ENCODE measurements around the gene RAB44. TPM values are rescaled to one million over a fixed set of nuclear protein-coding genes. Genes with fewer than 3 reads are reported as not detected.

The RAB44 gene
- total RNA-seq, 5 donors from 2014 or later (not counting 1 experiment from before 2014, with no cell fraction given) = 0.06 to 0.35 (median 0.09) TPM; not detected in 1

DNA sequence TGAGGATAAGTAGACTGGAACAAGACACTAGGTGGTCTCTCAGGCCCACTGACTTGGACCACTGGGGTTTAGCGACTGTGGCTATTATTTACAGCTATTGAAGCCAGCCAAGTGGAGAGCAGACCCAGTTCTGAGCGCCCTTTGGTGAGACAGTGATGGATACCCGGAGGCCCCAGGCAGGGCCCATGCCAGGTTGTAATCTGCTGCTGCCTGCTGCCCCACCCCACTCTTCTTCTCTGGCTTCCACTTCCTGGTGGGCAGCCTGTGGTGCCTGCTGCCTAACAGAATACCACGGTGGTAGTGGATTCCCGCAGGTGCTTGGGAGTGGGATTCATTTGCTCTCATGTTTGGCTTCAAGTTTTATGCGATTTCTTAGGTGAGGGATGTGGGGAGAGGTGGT lies 570 bp downstream of the RAB44 start:
- Histone ChIP-seq H3K36me3 (ENCODE audit: control insufficient read depth in 2 of 2, extremely low read depth in 1 of 2, insufficient read depth in 1 of 2, low read length in 1 of 2) (no peaks in the 10 kb centered on the region), H3K27ac (ENCODE audit: low read length) (no peak overlapping the region), H3K4me1 (ENCODE audit: control insufficient read depth in 1 of 2, extremely low read depth in 1 of 2, insufficient read depth in 2 of 2, low read length in 2 of 2) (peaks cover 0 to 2% of the 10 kb centered on the region in 2 experiments), H3K27me3 (replicated peaks in 1 of 2; ENCODE audit: control insufficient read depth in 2 of 2, extremely low read depth in 1 of 2, insufficient read depth in 2 of 2, low read length in 1 of 2) (peaks cover 0 to 8% of the 10 kb centered on the region in 2 experiments), H3K4me3 (ENCODE audit: control insufficient read depth in 1 of 2, extremely low read depth in 1 of 2, low read length in 1 of 2) (no peak overlapping the region), H3K9me3 (no peaks in the 10 kb centered on the region)
- 89% methylated on average over 4 of the region's 6 CpGs for WGBS (ENCODE audit: insufficient coverage)
- ATAC-seq (replicated peaks in 1 of 4) (no peak), DNase-seq (no peak)
- Mint-ChIP-seq H3K9me3 (no peaks in the 10 kb centered on the region), H3K36me3 (no peaks in the 10 kb centered on the region), H3K4me1 (peaks cover 0 to 12% (median 0%) of the 10 kb centered on the region in 3 donors), H3K4me3 (no peak overlapping the region), H3K27ac (no peak overlapping the region), H3K27me3 (no peaks in the 10 kb centered on the region)
- ChIA-PET POLR2A (no interaction called here), CTCF (no interaction called here)

- CTCF ChIA-PET = no interaction called here
- Histone ChIP-seq H3K4me3 (ENCODE audit: control insufficient read depth in 1 of 2, extremely low read depth in 1 of 2, low read length in 1 of 2) (no peak overlapping the region), H3K36me3 (ENCODE audit: control insufficient read depth in 2 of 2, extremely low read depth in 1 of 2, insufficient read depth in 1 of 2, low read length in 1 of 2) (no peaks in the 10 kb centered on the region), H3K9me3 (no peaks in the 10 kb centered on the region), H3K27me3 (replicated peaks in 1 of 2; ENCODE audit: control insufficient read depth in 2 of 2, extremely low read depth in 1 of 2, insufficient read depth in 2 of 2, low read length in 1 of 2) (peaks cover 0 to 9% of the 10 kb centered on the region in 2 experiments), H3K27ac (ENCODE audit: low read length) (no peak overlapping the region), H3K4me1 (ENCODE audit: control insufficient read depth in 1 of 2, extremely low read depth in 1 of 2, insufficient read depth in 2 of 2, low read length in 2 of 2) (no peaks in the 10 kb centered on the region)
- 82% methylated on average over 8 of the region's 8 CpGs for WGBS (ENCODE audit: insufficient coverage)
- no peak for ATAC-seq (replicated peaks in 1 of 4)
- POLR2A ChIA-PET = no interaction called here
- Mint-ChIP-seq H3K4me1 (peaks cover 0 to 7% (median 0%) of the 10 kb centered on the region in 3 donors), H3K9me3 (no peaks in the 10 kb centered on the region), H3K27ac (no peak overlapping the region), H3K36me3 (no peaks in the 10 kb centered on the region), H3K4me3 (no peak overlapping the region), H3K27me3 (peaks cover 0 to 2% of the 10 kb centered on the region in 2 donors)
- no peak for DNase-seq
Observed at GRCh38 chr6:36698871-36699271, 1.2 kb downstream of the RAB44 start.

DNA sequence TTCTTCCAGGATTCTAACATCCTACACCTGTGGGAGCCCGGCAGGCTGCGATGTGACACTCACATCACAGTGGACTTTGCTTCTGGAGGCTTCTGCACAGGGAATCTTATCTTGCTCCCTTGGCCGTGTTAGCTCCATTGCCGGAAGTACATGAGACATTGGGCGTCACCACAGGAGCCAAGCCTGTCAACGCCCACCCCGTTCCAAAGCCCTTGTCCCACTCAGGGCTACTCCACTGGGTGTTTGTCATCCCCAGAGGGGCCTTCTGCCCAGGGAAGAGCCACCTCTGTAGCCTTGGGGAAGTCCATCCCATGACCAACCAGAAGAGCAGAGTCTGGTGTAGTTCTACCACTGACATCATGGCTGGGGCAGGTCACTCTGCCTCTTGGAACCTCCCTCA lies 1.7 kb downstream of the RAB44 start:
- no peaks in the 10 kb centered on the region for H3K36me3 Mint-ChIP-seq
- DNase-seq (no peak), ATAC-seq (replicated peaks in 1 of 4) (no peak)
- WGBS (ENCODE audit: insufficient coverage) = 62% methylated on average over 7 of the region's 7 CpGs
- Histone ChIP-seq H3K36me3 (ENCODE audit: control insufficient read depth in 2 of 2, extremely low read depth in 1 of 2, insufficient read depth in 1 of 2, low read length in 1 of 2) (no peaks in the 10 kb centered on the region), H3K27ac (ENCODE audit: low read length) (no peak overlapping the region), H3K9me3 (no peaks in the 10 kb centered on the region), H3K4me3 (ENCODE audit: control insufficient read depth in 1 of 2, extremely low read depth in 1 of 2, low read length in 1 of 2) (no peak overlapping the region), H3K27me3 (replicated peaks in 1 of 2; ENCODE audit: control insufficient read depth in 2 of 2, extremely low read depth in 1 of 2, insufficient read depth in 2 of 2, low read length in 1 of 2) (peaks cover 0 to 13% of the 10 kb centered on the region in 2 experiments), H3K4me1 (ENCODE audit: control insufficient read depth in 1 of 2, extremely low read depth in 1 of 2, insufficient read depth in 2 of 2, low read length in 2 of 2) (no peaks in the 10 kb centered on the region)
- H3K4me1 Mint-ChIP-seq = peaks cover 0 to 7% (median 0%) of the 10 kb centered on the region in 3 donors
- no peaks in the 10 kb centered on the region for H3K9me3 Mint-ChIP-seq
- CTCF ChIA-PET = no interaction called here
- POLR2A ChIA-PET = no interaction called here
- peaks cover 0 to 3% of the 10 kb centered on the region in 2 donors for H3K27me3 Mint-ChIP-seq
- H3K27ac Mint-ChIP-seq = no peak overlapping the region
- H3K4me3 Mint-ChIP-seq = no peak overlapping the region

- peaks cover 0 to 3% of the 10 kb centered on the region in 2 donors for H3K27me3 Mint-ChIP-seq
- WGBS (ENCODE audit: insufficient coverage) = 51% methylated on average over 3 of the region's 7 CpGs
- DNase-seq = no peak
- H3K4me1 Mint-ChIP-seq = peaks cover 0 to 7% (median 0%) of the 10 kb centered on the region in 3 donors
- no peak overlapping the region for H3K27ac ChIP-seq (ENCODE audit: low read length)
- H3K9me3 Mint-ChIP-seq = no peaks in the 10 kb centered on the region
- no peaks in the 10 kb centered on the region for H3K9me3 ChIP-seq
- no peaks in the 10 kb centered on the region for H3K4me1 ChIP-seq (ENCODE audit: control insufficient read depth in 1 of 2, extremely low read depth in 1 of 2, insufficient read depth in 2 of 2, low read length in 2 of 2)
- H3K27ac Mint-ChIP-seq = no peak overlapping the region
- no peaks in the 10 kb centered on the region for H3K36me3 Mint-ChIP-seq
- ChIA-PET POLR2A (no interaction called here), CTCF (no interaction called here)
- H3K4me3 Mint-ChIP-seq = no peak overlapping the region
- ATAC-seq (replicated peaks in 1 of 4) = no peak
- peaks cover 0 to 13% of the 10 kb centered on the region in 2 experiments for H3K27me3 ChIP-seq (replicated peaks in 1 of 2; ENCODE audit: control insufficient read depth in 2 of 2, extremely low read depth in 1 of 2, insufficient read depth in 2 of 2, low read length in 1 of 2)
- no peak overlapping the region for H3K4me3 ChIP-seq (ENCODE audit: control insufficient read depth in 1 of 2, extremely low read depth in 1 of 2, low read length in 1 of 2)
- no peaks in the 10 kb centered on the region for H3K36me3 ChIP-seq (ENCODE audit: control insufficient read depth in 2 of 2, extremely low read depth in 1 of 2, insufficient read depth in 1 of 2, low read length in 1 of 2)
Observed at GRCh38 chr6:36700071-36700812, 2.6 kb downstream of the RAB44 start.

GRCh38 chr6:36700831-36701230 lies 3.2 kb downstream of the RAB44 start:
- Histone ChIP-seq H3K36me3 (ENCODE audit: control insufficient read depth in 2 of 2, extremely low read depth in 1 of 2, insufficient read depth in 1 of 2, low read length in 1 of 2) (no peaks in the 10 kb centered on the region), H3K4me3 (ENCODE audit: control insufficient read depth in 1 of 2, extremely low read depth in 1 of 2, low read length in 1 of 2) (no peak overlapping the region), H3K27me3 (replicated peaks in 1 of 2; ENCODE audit: control insufficient read depth in 2 of 2, extremely low read depth in 1 of 2, insufficient read depth in 2 of 2, low read length in 1 of 2) (peaks cover 0 to 13% of the 10 kb centered on the region in 2 experiments), H3K4me1 (ENCODE audit: control insufficient read depth in 1 of 2, extremely low read depth in 1 of 2, insufficient read depth in 2 of 2, low read length in 2 of 2) (no peaks in the 10 kb centered on the region), H3K27ac (ENCODE audit: low read length) (no peak overlapping the region), H3K9me3 (no peaks in the 10 kb centered on the region)
- ChIA-PET POLR2A (no interaction called here), CTCF (no interaction called here)
- Mint-ChIP-seq H3K27me3 (peaks cover 0 to 3% of the 10 kb centered on the region in 2 donors), H3K4me3 (no peak overlapping the region), H3K27ac (no peak overlapping the region), H3K36me3 (no peaks in the 10 kb centered on the region), H3K9me3 (no peaks in the 10 kb centered on the region), H3K4me1 (peaks cover 0 to 7% (median 0%) of the 10 kb centered on the region in 3 donors)
- no CpG with 5 or more reads among the region's 3 CpGs for WGBS (ENCODE audit: insufficient coverage)
- ATAC-seq (replicated peaks in 1 of 4) (no peak), DNase-seq (no peak)

DNA sequence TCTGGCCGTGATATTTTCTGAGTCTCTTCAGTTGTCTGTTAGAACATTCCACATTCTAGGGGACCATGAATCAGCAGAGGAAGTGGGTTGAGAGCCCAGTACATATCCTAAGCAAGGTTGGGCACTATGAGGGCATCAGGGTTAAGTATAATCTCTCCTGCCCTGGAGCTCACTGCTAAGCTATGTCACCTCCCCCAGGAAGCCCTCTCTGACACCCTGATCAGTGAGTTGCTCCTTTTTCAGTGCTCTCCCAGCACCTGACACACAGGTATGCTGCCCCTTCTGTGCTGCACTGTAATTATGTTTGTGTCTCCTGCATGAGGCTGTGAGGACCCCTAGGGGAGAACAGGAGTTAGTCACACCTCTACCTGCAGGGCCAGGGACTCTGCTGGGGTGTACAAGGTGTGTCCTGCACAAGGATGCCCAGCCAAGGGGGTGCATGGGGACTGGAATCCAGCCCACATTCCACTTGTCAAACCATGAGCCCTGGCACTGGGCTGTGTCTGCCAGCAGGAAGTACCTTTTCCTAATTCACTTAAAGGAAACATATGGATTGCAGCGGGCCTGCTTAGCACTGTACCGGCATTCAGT lies 3.9 kb downstream of the RAB44 start:
- H3K27ac Mint-ChIP-seq = no peak overlapping the region
- peaks cover 0 to 3% of the 10 kb centered on the region in 2 donors for H3K27me3 Mint-ChIP-seq
- no peaks in the 10 kb centered on the region for H3K36me3 Mint-ChIP-seq
- no peak overlapping the region for H3K27ac ChIP-seq (ENCODE audit: low read length)
- H3K4me3 Mint-ChIP-seq = no peak overlapping the region
- ChIA-PET CTCF (interaction anchor here (0.6 kb wide), 2 partner anchors 78 to 256 kb away, joined by 3 to 7 read pairs; no protein-coding TSS in a partner anchor), POLR2A (interaction anchor here in 1 of 2 donors (0.7 kb wide), 1 partner anchor 768 kb away, joined by 3 read pairs; no protein-coding TSS in a partner anchor)
- no peaks in the 10 kb centered on the region for H3K4me1 ChIP-seq (ENCODE audit: control insufficient read depth in 1 of 2, extremely low read depth in 1 of 2, insufficient read depth in 2 of 2, low read length in 2 of 2)
- DNase-seq (peak in 2 of 35 experiments; percentile 13 to 30), ATAC-seq (replicated peaks in 1 of 4) (peak in 2 of 4 experiments; percentile 44 to 48)
- peaks cover 0 to 13% of the 10 kb centered on the region in 2 experiments for H3K27me3 ChIP-seq (replicated peaks in 1 of 2; ENCODE audit: control insufficient read depth in 2 of 2, extremely low read depth in 1 of 2, insufficient read depth in 2 of 2, low read length in 1 of 2)
- H3K4me3 ChIP-seq (ENCODE audit: control insufficient read depth in 1 of 2, extremely low read depth in 1 of 2, low read length in 1 of 2) = no peak overlapping the region
- no peaks in the 10 kb centered on the region for H3K36me3 ChIP-seq (ENCODE audit: control insufficient read depth in 2 of 2, extremely low read depth in 1 of 2, insufficient read depth in 1 of 2, low read length in 1 of 2)
- H3K9me3 Mint-ChIP-seq = no peaks in the 10 kb centered on the region
- peaks cover 0 to 7% (median 0%) of the 10 kb centered on the region in 3 donors for H3K4me1 Mint-ChIP-seq
- WGBS (ENCODE audit: insufficient coverage) = no CpG with 5 or more reads among the region's 3 CpGs
- H3K9me3 ChIP-seq = no peaks in the 10 kb centered on the region
